ENCODE data around the gene OMD. TPM values are rescaled to one million over a fixed set of nuclear protein-coding genes. Genes with fewer than 3 reads are reported as not detected.

OMD gene, protein sequence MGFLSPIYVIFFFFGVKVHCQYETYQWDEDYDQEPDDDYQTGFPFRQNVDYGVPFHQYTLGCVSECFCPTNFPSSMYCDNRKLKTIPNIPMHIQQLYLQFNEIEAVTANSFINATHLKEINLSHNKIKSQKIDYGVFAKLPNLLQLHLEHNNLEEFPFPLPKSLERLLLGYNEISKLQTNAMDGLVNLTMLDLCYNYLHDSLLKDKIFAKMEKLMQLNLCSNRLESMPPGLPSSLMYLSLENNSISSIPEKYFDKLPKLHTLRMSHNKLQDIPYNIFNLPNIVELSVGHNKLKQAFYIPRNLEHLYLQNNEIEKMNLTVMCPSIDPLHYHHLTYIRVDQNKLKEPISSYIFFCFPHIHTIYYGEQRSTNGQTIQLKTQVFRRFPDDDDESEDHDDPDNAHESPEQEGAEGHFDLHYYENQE
- total RNA-seq, result 10 to 100 TPM; 18.9 to 26.2 (median 21.4) TPM

GRCh38 chr9:92424340-92424739 is at the start of gene OMD:
Gene OMD, minus strand, starts transcription at chr9:92424471. Its CDS starts 6,913 bp downstream, at chr9:92417558.
- intact Hi-C loops (cut with DNase I), result no loop called here

DNA sequence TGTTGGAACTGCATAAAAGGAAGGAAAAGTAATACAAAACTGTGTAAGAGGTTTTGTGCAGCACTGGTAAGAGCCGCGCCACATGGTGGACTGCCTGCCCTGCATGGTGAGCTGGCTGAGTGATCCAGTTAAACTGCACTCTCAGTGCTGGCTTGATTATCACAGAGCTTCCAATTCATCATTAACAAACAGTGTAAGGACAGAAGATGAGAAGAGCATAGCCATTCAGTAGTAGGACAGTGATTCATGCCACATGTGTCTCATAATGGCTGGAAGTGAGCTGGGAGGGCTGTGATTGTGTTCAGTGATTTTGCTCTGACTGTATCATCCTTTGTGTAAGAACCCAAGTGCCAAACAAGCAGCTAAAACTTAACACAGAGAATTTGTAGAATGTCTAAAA is 43.9 kb upstream of the OMD start:
- intact Hi-C loops (cut with DNase I), result no loop called here
- H3K27me3 ChIP-seq, result no peaks in the 10 kb centered on the region
- no peak for DNase-seq (ENCODE audit: extremely low spot score)
- no peaks in the 10 kb centered on the region for H3K9me3 ChIP-seq
- peaks cover 0 to 6% (median 0%) of the 10 kb centered on the region in 4 donors for H3K36me3 ChIP-seq
- H3K4me3 ChIP-seq, result no peak overlapping the region
- WGBS, result 100% methylated on average over 2 of the region's 2 CpGs
- TF ChIP-seq, protein P1, sequence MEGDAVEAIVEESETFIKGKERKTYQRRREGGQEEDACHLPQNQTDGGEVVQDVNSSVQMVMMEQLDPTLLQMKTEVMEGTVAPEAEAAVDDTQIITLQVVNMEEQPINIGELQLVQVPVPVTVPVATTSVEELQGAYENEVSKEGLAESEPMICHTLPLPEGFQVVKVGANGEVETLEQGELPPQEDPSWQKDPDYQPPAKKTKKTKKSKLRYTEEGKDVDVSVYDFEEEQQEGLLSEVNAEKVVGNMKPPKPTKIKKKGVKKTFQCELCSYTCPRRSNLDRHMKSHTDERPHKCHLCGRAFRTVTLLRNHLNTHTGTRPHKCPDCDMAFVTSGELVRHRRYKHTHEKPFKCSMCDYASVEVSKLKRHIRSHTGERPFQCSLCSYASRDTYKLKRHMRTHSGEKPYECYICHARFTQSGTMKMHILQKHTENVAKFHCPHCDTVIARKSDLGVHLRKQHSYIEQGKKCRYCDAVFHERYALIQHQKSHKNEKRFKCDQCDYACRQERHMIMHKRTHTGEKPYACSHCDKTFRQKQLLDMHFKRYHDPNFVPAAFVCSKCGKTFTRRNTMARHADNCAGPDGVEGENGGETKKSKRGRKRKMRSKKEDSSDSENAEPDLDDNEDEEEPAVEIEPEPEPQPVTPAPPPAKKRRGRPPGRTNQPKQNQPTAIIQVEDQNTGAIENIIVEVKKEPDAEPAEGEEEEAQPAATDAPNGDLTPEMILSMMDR (IDR thresholded peaks at IDR 0.05), result no peak
- no peak for TF ChIP-seq POLR2A (IDR thresholded peaks at IDR 0.05; ENCODE audit: low read depth)
- no peak for TF ChIP-seq EP300 (IDR thresholded peaks at IDR 0.05)
- TF ChIP-seq POLR2AphosphoS5 (IDR thresholded peaks at IDR 0.05), result no peak
- peaks cover 7 to 19% (median 18%) of the 10 kb centered on the region in 4 donors for H3K4me1 ChIP-seq
- H3K27ac ChIP-seq (replicated peaks in 1 of 4), result no peak overlapping the region

More at GRCh38 chr9:92424340-92424739, at the start of gene OMD:
- 45% methylated on average over 1 of the region's 1 CpG for WGBS
- H3K4me1 ChIP-seq, result peaks cover 0 to 36% (median 28%) of the 10 kb centered on the region in 4 donors
- no peaks in the 10 kb centered on the region for H3K9me3 ChIP-seq
- H3K36me3 ChIP-seq, result no peaks in the 10 kb centered on the region
- TF ChIP-seq POLR2A (IDR thresholded peaks at IDR 0.05; ENCODE audit: low read depth) (no peak), EP300 (IDR thresholded peaks at IDR 0.05) (no peak), POLR2AphosphoS5 (IDR thresholded peaks at IDR 0.05) (peak in 1 of 2 donors; percentile 22)
- TF ChIP-seq, protein P1 (IDR thresholded peaks at IDR 0.05), result no peak
- no peaks in the 10 kb centered on the region for H3K27me3 ChIP-seq
- H3K27ac ChIP-seq (replicated peaks in 1 of 4), result peak within 1 kb of the TSS; percentile 37 to 56 (median 55)
- H3K4me3 ChIP-seq, result peak within 1 kb of the TSS; percentile 28 to 39 (median 34)
- no peak for DNase-seq (ENCODE audit: extremely low spot score)

- Histone ChIP-seq H3K27ac (replicated peaks in 1 of 4) (no peak overlapping the region), H3K4me1 (peaks cover 7 to 24% (median 23%) of the 10 kb centered on the region in 4 donors), H3K9me3 (no peaks in the 10 kb centered on the region), H3K36me3 (peaks cover 0 to 3% (median 0%) of the 10 kb centered on the region in 4 donors), H3K27me3 (no peaks in the 10 kb centered on the region), H3K4me3 (no peak overlapping the region)
- no peak for TF ChIP-seq POLR2AphosphoS5 (IDR thresholded peaks at IDR 0.05)
- TF ChIP-seq, protein P1 (IDR thresholded peaks at IDR 0.05), result no peak
- TF ChIP-seq EP300 (IDR thresholded peaks at IDR 0.05), result no peak
- no peak for TF ChIP-seq POLR2A (IDR thresholded peaks at IDR 0.05; ENCODE audit: low read depth)
- WGBS, result 97% methylated on average over 2 of the region's 2 CpGs
- DNase-seq (ENCODE audit: extremely low spot score), result no peak
- intact Hi-C loops (cut with DNase I), result no loop called here
Measured at GRCh38 chr9:92467511-92467910, 43.2 kb upstream of the OMD start.

- Histone ChIP-seq H3K27me3 (no peaks in the 10 kb centered on the region), H3K4me3 (no peak overlapping the region), H3K36me3 (peaks cover 0 to 3% (median 0%) of the 10 kb centered on the region in 4 donors), H3K27ac (replicated peaks in 1 of 4) (no peak overlapping the region), H3K4me1 (peaks cover 7 to 24% (median 23%) of the 10 kb centered on the region in 4 donors), H3K9me3 (no peaks in the 10 kb centered on the region)
- intact Hi-C loops (cut with DNase I), result no loop called here
- no peak for TF ChIP-seq POLR2A (IDR thresholded peaks at IDR 0.05; ENCODE audit: low read depth)
- no peak for TF ChIP-seq EP300 (IDR thresholded peaks at IDR 0.05)
- TF ChIP-seq, protein P1 (IDR thresholded peaks at IDR 0.05), result no peak
- no peak for TF ChIP-seq POLR2AphosphoS5 (IDR thresholded peaks at IDR 0.05)
- WGBS, result 100% methylated on average over 1 of the region's 1 CpG
- DNase-seq (ENCODE audit: extremely low spot score), result no peak
Measured at GRCh38 chr9:92467041-92467440, 42.8 kb upstream of the OMD start.
